B cell (primary cell): ENCODE measurements around the gene ST7L. TPM values are rescaled to one million over a fixed set of nuclear protein-coding genes. Genes with fewer than 3 reads are reported as not detected.
A peak's percentile ranks its signal among the peaks of the same experiment; 100 is the strongest.

ENCODE experiments used
- ATAC-seq: fragments of 200-7000 bp; cut with Tn5 transposase; one replicate; pipeline ENCODE4 v1.10.0; 2021; ENCODE audit warnings: low read depth, mild to moderate bottlenecking, moderate number of reproducible peaks, moderate library complexity
- CTCF ChIA-PET: fragments of 350-600 bp; sonication (Branson Sonifier 250); formaldehyde crosslinking; loops from one replicate; lab custom pipeline; 2021; ENCODE audit warnings: antibody characterized with exemption, inconsistent platforms; lab: Charles Lee
- POLR2A ChIA-PET: fragments of 350-600 bp; sonication (Branson Sonifier 250); formaldehyde crosslinking; loops from one replicate; lab custom pipeline; 2021; ENCODE audit warnings: antibody characterized with exemption; lab: Charles Lee
- DNase-seq: peaks from one replicate; pipeline ENCODE4 v3.0.0; 2013
- H2AFZ ChIP-seq: 2 replicates; pipeline ENCODE4 v1.6.1; 2012; ENCODE audit warnings: mild to moderate bottlenecking, low read depth, low read length; ENCODE audit not compliant: insufficient read depth, poor library complexity, severe bottlenecking
- H3K27ac ChIP-seq, 2 donors: 1 replicate in 1 of 2; 2 replicates in 1 of 2; pipeline ENCODE4 v1.5.1; 2012 to 2013; ENCODE audit warnings: low read length in 2 of 2, mild to moderate bottlenecking in 2 of 2, moderate library complexity in 1 of 2
- H3K27me3 ChIP-seq, 4 experiments: fragments of 200-600 bp in 1 of 4; sonication (generic) in 1 of 4; replicated peaks in 1 of 4; 1 replicate in 2 of 4; 2 replicates in 2 of 4; pipeline versions ENCODE4 v1.6.1 to v1.7.0; 2013 to 2016; ENCODE audit warnings: low read length in 3 of 4, mild to moderate bottlenecking in 2 of 4, mixed read lengths in 1 of 4, moderate library complexity in 1 of 4; ENCODE audit not compliant: insufficient read depth in 4 of 4, control insufficient read depth in 3 of 4; ENCODE audit errors: control extremely low read depth in 1 of 4
- H3K36me3 ChIP-seq, 2 experiments: replicated peaks in 1 of 2; 1 replicate in 1 of 2; 2 replicates in 1 of 2; pipeline versions ENCODE4 v1.6.1 to v1.7.1; 2013; ENCODE audit warnings: low read length in 1 of 2; ENCODE audit not compliant: insufficient read depth in 2 of 2, control insufficient read depth in 1 of 2; ENCODE audit errors: control extremely low read depth in 1 of 2, extremely low read depth in 1 of 2
- H3K4me1 ChIP-seq, 2 donors: fragments of 200-600 bp in 1 of 2; sonication (generic) in 1 of 2; 1 replicate in 1 of 2; 2 replicates in 1 of 2; pipeline versions ENCODE4 v1.5.1 to v1.6.1; 2013 to 2017; ENCODE audit warnings: low read length in 2 of 2; ENCODE audit not compliant: control insufficient read depth in 2 of 2, insufficient read depth in 2 of 2
- H3K4me2 ChIP-seq: replicated peaks from 2 replicates; pipeline ENCODE3; 2012; ENCODE audit warnings: mild to moderate bottlenecking, low read depth, low read length; ENCODE audit not compliant: poor library complexity, severe bottlenecking
- H3K4me3 ChIP-seq, 5 experiments: fragments of 200-600 bp in 1 of 5; sonication (generic) in 1 of 5; 1 replicate in 3 of 5; 2 replicates in 2 of 5; pipeline versions ENCODE4 v1.5.1 to v1.7.0; 2011 to 2016; ENCODE audit warnings: low read length in 4 of 5, mild to moderate bottlenecking in 4 of 5, low read depth in 2 of 5, control low read depth in 1 of 5, moderate library complexity in 1 of 5; ENCODE audit not compliant: insufficient read depth in 1 of 5; ENCODE audit errors: control extremely low read depth in 1 of 5, extremely low read depth in 1 of 5
- H3K79me2 ChIP-seq: fragments of 200-600 bp; sonication (generic); one replicate; pipeline ENCODE4 v1.6.0; 2016; ENCODE audit warnings: low read length; ENCODE audit not compliant: control insufficient read depth, insufficient read depth
- H3K9ac ChIP-seq: fragments of 200-600 bp; sonication (generic); 2 replicates; pipeline ENCODE4 v1.6.1; 2017; ENCODE audit warnings: mild to moderate bottlenecking, low read length, moderate library complexity
- H3K9me3 ChIP-seq, 3 donors: one replicate each; pipeline versions ENCODE4 v1.6.1 to v1.7.1; 2013; ENCODE audit warnings: low read length in 2 of 3; ENCODE audit not compliant: control insufficient read depth in 2 of 3, insufficient read depth in 1 of 3; ENCODE audit errors: control extremely low read depth in 1 of 3
- H4K20me1 ChIP-seq: 2 replicates; pipeline ENCODE4 v1.6.0; 2012; ENCODE audit warnings: mild to moderate bottlenecking, low read length; ENCODE audit not compliant: insufficient read depth, control insufficient read depth, poor library complexity, severe bottlenecking
- H3K27ac Mint-ChIP-seq: one replicate; pipeline ENCODE4 v1.8.0; 2021; ENCODE audit warnings: mixed read lengths
- H3K27me3 Mint-ChIP-seq: one replicate; pipeline ENCODE4 v1.8.0; 2021; ENCODE audit warnings: mixed read lengths
- H3K4me1 Mint-ChIP-seq: one replicate; pipeline ENCODE4 v1.8.0; 2021; ENCODE audit warnings: mixed read lengths
- H3K4me3 Mint-ChIP-seq: one replicate; pipeline ENCODE4 v1.8.0; 2021; ENCODE audit warnings: mixed read lengths
- H3K9me3 Mint-ChIP-seq: one replicate; pipeline ENCODE4 v1.8.0; 2022; ENCODE audit warnings: mixed read lengths; ENCODE audit not compliant: insufficient read depth
- EZH2 ChIP-seq: IDR thresholded peaks from 2 replicates; pipeline ENCODE4 v1.6.1; 2012; ENCODE audit warnings: borderline replicate concordance, low read depth, mild to moderate bottlenecking, moderate library complexity, low read length; ENCODE audit not compliant: insufficient read depth, poor library complexity, severe bottlenecking
- WGBS: methylation state at CpG from one replicate; pipeline ENCODE4 v1.1.5; 2013; ENCODE audit warnings: missing lambda C conversion rate; ENCODE audit not compliant: insufficient coverage; 5-methylcytosine and 5-hydroxymethylcytosine counted together
- intact Hi-C: fragments of 100-400 bp; cut with micrococcal nuclease; formaldehyde crosslinking; loops from one replicate; pipeline ENCODE4 v1.10.0; 2022
- polyA plus RNA-seq: library from polyadenylated mRNA; depleted of rRNA; stranded (reverse); fragments of >200 nt; gene quantifications from 2 replicates; pipeline ENCODE4 v1.2.3, GENCODE V29; 2012
- total RNA-seq, 2 donors: library from RNA; stranded (reverse); fragments of 120-200 nt in 1 of 2; gene quantifications; 1 replicate in 1 of 2; 2 replicates in 1 of 2; pipeline versions ENCODE4 v1.2.3 to v1.2.4, GENCODE V29; 2013 to 2022
- TF ChIP-seq, protein P1 (sequence below): fragments of 200-600 bp; IDR thresholded peaks from one replicate; pipeline ENCODE4 v1.8.0; 2022; ENCODE audit warnings: antibody characterized with exemption, mild to moderate bottlenecking

Gene ST7L
- total and polyA plus RNA-seq, 2 donors (not counting 1 experiment from before 2014, with no cell fraction given): 13.1 to 16.4 TPM

DNA sequence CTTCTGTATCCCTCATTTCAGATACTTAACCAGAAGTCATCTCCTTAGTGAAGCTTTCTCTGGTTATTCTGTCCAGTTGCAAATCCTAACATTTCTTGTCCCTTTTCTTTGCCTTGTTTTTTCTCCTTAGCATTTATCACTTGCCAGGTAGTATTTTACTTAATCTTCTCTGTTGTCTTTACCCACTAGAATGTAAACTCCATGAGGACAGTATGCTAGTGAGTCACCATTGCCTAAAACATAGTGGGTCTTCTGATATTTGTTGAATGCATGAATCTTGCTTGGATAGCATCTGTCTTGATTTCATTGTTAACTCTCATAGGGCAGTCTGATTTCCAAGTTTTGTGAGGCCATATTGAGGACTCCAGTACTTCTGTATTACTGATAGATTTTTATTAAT, 10.3 kb upstream of the ST7L start:
- no peaks in the 10 kb centered on the region for H3K9me3 ChIP-seq
- intact Hi-C loops: no loop called here
- H4K20me1 ChIP-seq: peaks cover 99% of the 10 kb centered on the region
- DNase-seq (no peak), ATAC-seq (no peak)
- no peaks in the 10 kb centered on the region for H3K27me3 ChIP-seq
- H3K4me1 Mint-ChIP-seq: peaks cover 80% of the 10 kb centered on the region
- peaks cover 39 to 73% of the 10 kb centered on the region in 2 donors for H3K4me1 ChIP-seq
- no peak overlapping the region for H3K4me3 ChIP-seq
- TF ChIP-seq, protein P1, sequence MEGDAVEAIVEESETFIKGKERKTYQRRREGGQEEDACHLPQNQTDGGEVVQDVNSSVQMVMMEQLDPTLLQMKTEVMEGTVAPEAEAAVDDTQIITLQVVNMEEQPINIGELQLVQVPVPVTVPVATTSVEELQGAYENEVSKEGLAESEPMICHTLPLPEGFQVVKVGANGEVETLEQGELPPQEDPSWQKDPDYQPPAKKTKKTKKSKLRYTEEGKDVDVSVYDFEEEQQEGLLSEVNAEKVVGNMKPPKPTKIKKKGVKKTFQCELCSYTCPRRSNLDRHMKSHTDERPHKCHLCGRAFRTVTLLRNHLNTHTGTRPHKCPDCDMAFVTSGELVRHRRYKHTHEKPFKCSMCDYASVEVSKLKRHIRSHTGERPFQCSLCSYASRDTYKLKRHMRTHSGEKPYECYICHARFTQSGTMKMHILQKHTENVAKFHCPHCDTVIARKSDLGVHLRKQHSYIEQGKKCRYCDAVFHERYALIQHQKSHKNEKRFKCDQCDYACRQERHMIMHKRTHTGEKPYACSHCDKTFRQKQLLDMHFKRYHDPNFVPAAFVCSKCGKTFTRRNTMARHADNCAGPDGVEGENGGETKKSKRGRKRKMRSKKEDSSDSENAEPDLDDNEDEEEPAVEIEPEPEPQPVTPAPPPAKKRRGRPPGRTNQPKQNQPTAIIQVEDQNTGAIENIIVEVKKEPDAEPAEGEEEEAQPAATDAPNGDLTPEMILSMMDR: no peak
- no peak for TF ChIP-seq EZH2
- H3K9me3 Mint-ChIP-seq: no peaks in the 10 kb centered on the region
- H3K79me2 ChIP-seq: peaks cover 100% of the 10 kb centered on the region
- no peak overlapping the region for H2AFZ ChIP-seq
- peak overlapping the region in 1 of 2 donors; percentile 8 for H3K27ac ChIP-seq
- no peaks in the 10 kb centered on the region for H3K27me3 Mint-ChIP-seq
- peak overlapping the region; percentile 24 for H3K4me2 ChIP-seq
- no peak overlapping the region for H3K9ac ChIP-seq
- CTCF ChIA-PET: interaction anchor here (1.0 kb wide), 1 partner anchor 24 kb away, joined by 3 read pairs; no protein-coding TSS in a partner anchor
- POLR2A ChIA-PET: no interaction called here
- H3K36me3 ChIP-seq: peaks cover 22 to 51% of the 10 kb centered on the region in 2 experiments
- H3K27ac Mint-ChIP-seq: no peak overlapping the region
- peak overlapping the region; percentile 17 for H3K4me3 Mint-ChIP-seq

DNA sequence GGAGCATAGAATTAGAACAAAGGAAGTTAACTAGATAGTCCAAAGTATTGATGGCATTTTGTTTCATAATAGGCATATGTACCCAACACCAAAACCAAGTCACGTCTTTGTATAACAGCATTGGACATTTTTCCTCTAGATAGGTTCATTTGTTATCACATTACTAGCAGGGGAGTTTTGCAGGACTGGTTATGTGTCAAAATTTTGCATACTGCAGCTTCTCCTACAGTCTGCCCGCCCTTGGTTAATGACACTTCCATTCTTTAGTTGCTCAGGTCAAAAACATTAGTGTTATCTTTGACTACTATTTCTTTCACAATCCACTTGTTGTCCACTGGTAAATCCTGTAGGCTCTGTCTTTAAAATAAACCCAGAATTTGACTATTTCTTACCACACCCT, 9.6 kb upstream of the ST7L start:
- H3K9ac ChIP-seq: no peak overlapping the region
- WGBS: no CpG with 5 or more reads among the region's 2 CpGs
- Mint-ChIP-seq H3K27ac (peak overlapping the region; percentile 29), H3K4me1 (peaks cover 77% of the 10 kb centered on the region), H3K27me3 (no peaks in the 10 kb centered on the region), H3K9me3 (no peaks in the 10 kb centered on the region), H3K4me3 (no peak overlapping the region)
- peaks cover 98% of the 10 kb centered on the region for H4K20me1 ChIP-seq
- H3K4me2 ChIP-seq: peak overlapping the region; percentile 3
- no peaks in the 10 kb centered on the region for H3K27me3 ChIP-seq
- no peaks in the 10 kb centered on the region for H3K9me3 ChIP-seq
- TF ChIP-seq, protein P1: no peak
- no peak for TF ChIP-seq EZH2
- no peak overlapping the region for H3K4me3 ChIP-seq
- CTCF ChIA-PET: no interaction called here
- no peak for DNase-seq
- peaks cover 100% of the 10 kb centered on the region for H3K79me2 ChIP-seq
- H3K27ac ChIP-seq: no peak overlapping the region
- intact Hi-C loops: no loop called here
- peaks cover 22 to 51% of the 10 kb centered on the region in 2 experiments for H3K36me3 ChIP-seq
- POLR2A ChIA-PET: no interaction called here
- H3K4me1 ChIP-seq: peaks cover 40 to 68% of the 10 kb centered on the region in 2 donors
- ATAC-seq: no peak
- H2AFZ ChIP-seq: no peak overlapping the region
